ENCODE results near the gene ABCG4. TPM values are rescaled to one million over a fixed set of nuclear protein-coding genes. Genes with fewer than 3 reads are reported as not detected.

The ABCG4 gene
- total RNA-seq (0.25 TPM), polyA plus RNA-seq (ENCODE audit: insufficient read depth, low read depth, low replicate concordance) (0.52 TPM)
- long read RNA-seq, donor 1: 0 reads
- long read RNA-seq, donor 2: 0 reads
- long read RNA-seq, donor 3: 0 reads
- long read RNA-seq, donor 4: 0 reads
- long read RNA-seq, donor 5: 0 reads
- long read RNA-seq, donor 6: 0 reads
- long read RNA-seq, donor 7: 0 reads
- long read RNA-seq, donor 8: 0 reads
- long read RNA-seq, donor 9: 0 reads
- long read RNA-seq, donor 10: 0 reads

- Histone ChIP-seq H3K27ac (ENCODE audit: low read depth in 2 of 2, low read length in 2 of 2) (no peak within 1 kb of the TSS), H3K9me3 (ENCODE audit: control insufficient read depth in 2 of 3, insufficient read depth in 1 of 3, low read length in 3 of 3) (no peaks in the 10 kb centered on the region), H3K9ac (ENCODE audit: low read length in 3 of 3) (peak within 1 kb of the TSS in 1 of 3 donors; percentile 23), H3K36me3 (ENCODE audit: control insufficient read depth in 2 of 3, insufficient read depth in 3 of 3, low read length in 3 of 3) (no peaks in the 10 kb centered on the region), H3K4me1 (ENCODE audit: control insufficient read depth in 2 of 3, insufficient read depth in 2 of 3, low read depth in 1 of 3, low read length in 3 of 3) (peaks cover 0 to 3% (median 0%) of the 10 kb centered on the region in 3 donors), H3K4me3 (ENCODE audit: low read length in 3 of 3) (peak within 1 kb of the TSS in 2 of 3 donors; percentile 52), H3K27me3 (ENCODE audit: control insufficient read depth, insufficient read depth, low read length) (peaks cover 2% of the 10 kb centered on the region)
- DNase-seq: peak in 4 of 5 donors; percentile 42 to 76 (median 62)
- intact Hi-C loops (cut with DNase I): no loop called here
- no peak for FAIRE-seq
- no peak for TF ChIP-seq CTCF (IDR thresholded peaks at IDR 0.05; ENCODE audit: borderline replicate concordance, extremely low read depth, insufficient read depth)
Measured at GRCh38 chr11:119149018-119149785, at the start of gene ABCG4. ABCG4 (plus strand) TSS chr11:119149052; CDS start chr11:119149966, 914 bp downstream.

GRCh38 chr11:119099711-119100110, 49.1 kb upstream of the ABCG4 start:
- Histone ChIP-seq H3K27ac (ENCODE audit: low read depth in 2 of 2, low read length in 2 of 2) (no peak overlapping the region), H3K36me3 (ENCODE audit: control insufficient read depth in 2 of 3, insufficient read depth in 3 of 3, low read length in 3 of 3) (peaks cover 4 to 11% (median 9%) of the 10 kb centered on the region in 3 donors), H3K9me3 (ENCODE audit: control insufficient read depth in 2 of 3, insufficient read depth in 1 of 3, low read length in 3 of 3) (no peaks in the 10 kb centered on the region), H3K9ac (ENCODE audit: low read length in 3 of 3) (no peak overlapping the region), H3K4me1 (ENCODE audit: control insufficient read depth in 2 of 3, insufficient read depth in 2 of 3, low read depth in 1 of 3, low read length in 3 of 3) (peaks cover 0 to 12% (median 11%) of the 10 kb centered on the region in 3 donors), H3K4me3 (ENCODE audit: low read length in 3 of 3) (no peak overlapping the region), H3K27me3 (ENCODE audit: control insufficient read depth, insufficient read depth, low read length) (no peaks in the 10 kb centered on the region)
- intact Hi-C loops (cut with DNase I): no loop called here
- no peak for TF ChIP-seq CTCF (IDR thresholded peaks at IDR 0.05; ENCODE audit: borderline replicate concordance, extremely low read depth, insufficient read depth)
- FAIRE-seq: no peak
- DNase-seq: no peak

- H3K27me3 ChIP-seq (ENCODE audit: control insufficient read depth, insufficient read depth, low read length): no peaks in the 10 kb centered on the region
- H3K36me3 ChIP-seq (ENCODE audit: control insufficient read depth in 2 of 3, insufficient read depth in 3 of 3, low read length in 3 of 3): peaks cover 4 to 11% (median 9%) of the 10 kb centered on the region in 3 donors
- H3K9ac ChIP-seq (ENCODE audit: low read length in 3 of 3): peak overlapping the region in 1 of 3 donors; percentile 82
- H3K4me1 ChIP-seq (ENCODE audit: control insufficient read depth in 2 of 3, insufficient read depth in 2 of 3, low read depth in 1 of 3, low read length in 3 of 3): peaks cover 0 to 12% (median 11%) of the 10 kb centered on the region in 3 donors
- no peak for TF ChIP-seq CTCF (IDR thresholded peaks at IDR 0.05; ENCODE audit: borderline replicate concordance, extremely low read depth, insufficient read depth)
- peak overlapping the region in 2 of 3 donors; percentile 71 to 91 for H3K4me3 ChIP-seq (ENCODE audit: low read length in 3 of 3)
- DNase-seq (no peak), FAIRE-seq (no peak)
- no peak overlapping the region for H3K27ac ChIP-seq (ENCODE audit: low read depth in 2 of 2, low read length in 2 of 2)
- intact Hi-C loops (cut with DNase I): no loop called here
- H3K9me3 ChIP-seq (ENCODE audit: control insufficient read depth in 2 of 3, insufficient read depth in 1 of 3, low read length in 3 of 3): no peaks in the 10 kb centered on the region
Measured at GRCh38 chr11:119100246-119100970, 48.4 kb upstream of the ABCG4 start.
